ENCODE results near the gene SARS1.

Gene SARS1

GRCh38 chr1:109251277-109252166 lies 37.8 kb downstream of the SARS1 start:
- DNase-seq, result no peak

GRCh38 chr1:109252167-109252892 lies 38.6 kb downstream of the SARS1 start:
- no peak for DNase-seq

- no peak for DNase-seq
Observed at GRCh38 chr1:109252893-109253802, 39.4 kb downstream of the SARS1 start.

GRCh38 chr1:109253803-109254620 lies 40.3 kb downstream of the SARS1 start:
- no peak for DNase-seq

DNA sequence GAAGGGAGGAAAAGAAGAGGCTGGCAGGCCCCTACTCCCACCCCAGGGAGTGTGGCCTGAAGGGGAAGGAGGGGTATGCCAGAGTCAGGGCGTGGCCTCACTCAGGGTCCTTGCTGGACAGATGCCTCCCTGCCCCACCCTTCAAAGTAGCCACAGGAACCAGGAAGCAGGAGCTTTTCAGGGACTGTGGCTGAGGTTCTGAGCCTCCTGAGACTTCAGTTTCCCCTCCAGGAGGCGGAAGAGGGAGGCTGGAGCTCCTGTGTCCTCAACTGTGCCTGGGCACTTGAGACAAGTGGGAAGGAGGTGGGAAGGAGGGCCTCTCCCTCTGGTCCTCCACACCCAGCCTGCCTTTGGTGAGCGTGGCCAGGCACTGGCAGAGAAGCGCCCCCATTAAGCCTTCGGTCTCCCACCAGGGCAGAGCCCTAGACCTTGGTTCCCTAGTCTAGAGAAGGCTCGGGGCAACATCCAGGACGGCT lies 40.9 kb downstream of the SARS1 start:
- no peak for DNase-seq

GRCh38 chr1:109255097-109255651 lies 41.5 kb downstream of the SARS1 start:
- DNase-seq, result no peak

DNA sequence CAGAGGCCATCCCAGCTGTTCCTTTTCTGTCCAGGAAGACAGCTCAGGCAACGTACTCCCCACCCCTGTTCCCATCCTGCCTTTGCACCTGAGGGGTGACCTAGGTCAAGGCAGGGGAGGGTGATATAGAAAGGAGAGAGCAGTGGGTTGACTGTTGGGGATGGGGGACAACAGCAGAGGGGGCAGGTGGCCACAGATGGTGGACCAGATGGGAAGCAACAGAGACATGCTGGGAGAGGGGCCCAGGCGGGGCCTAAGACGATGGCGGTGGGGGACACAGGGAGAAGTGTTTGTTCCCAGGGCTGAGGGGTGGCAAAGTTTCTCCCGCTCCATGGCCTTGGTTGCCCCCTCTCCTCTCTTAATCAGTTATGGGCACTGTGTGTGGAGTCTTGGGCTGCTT lies 42.0 kb downstream of the SARS1 start:
- DNase-seq, result no peak

DNA sequence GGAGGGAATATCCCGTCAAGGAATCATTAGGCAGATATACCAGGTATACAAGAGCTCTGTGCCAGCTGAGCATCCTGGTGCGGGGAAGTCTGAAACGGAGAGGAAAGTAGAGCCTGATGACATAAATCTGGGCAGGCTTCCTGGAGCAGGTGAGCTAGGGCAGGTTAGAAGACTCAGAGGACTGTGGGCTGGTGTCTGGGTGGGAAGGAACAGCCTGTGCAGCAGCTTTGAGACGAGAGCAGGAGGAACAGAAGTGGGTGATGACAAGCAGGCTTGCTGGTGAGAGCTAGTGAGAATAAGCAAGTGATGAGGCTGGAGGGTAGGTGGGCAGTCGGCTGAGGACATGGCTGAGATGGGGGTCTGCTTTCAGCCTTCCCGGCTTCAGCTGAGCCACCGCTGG lies 42.4 kb downstream of the SARS1 start:
- no peak for DNase-seq

- no peak for DNase-seq
Observed at GRCh38 chr1:109256971-109257681, 43.4 kb downstream of the SARS1 start.

DNA sequence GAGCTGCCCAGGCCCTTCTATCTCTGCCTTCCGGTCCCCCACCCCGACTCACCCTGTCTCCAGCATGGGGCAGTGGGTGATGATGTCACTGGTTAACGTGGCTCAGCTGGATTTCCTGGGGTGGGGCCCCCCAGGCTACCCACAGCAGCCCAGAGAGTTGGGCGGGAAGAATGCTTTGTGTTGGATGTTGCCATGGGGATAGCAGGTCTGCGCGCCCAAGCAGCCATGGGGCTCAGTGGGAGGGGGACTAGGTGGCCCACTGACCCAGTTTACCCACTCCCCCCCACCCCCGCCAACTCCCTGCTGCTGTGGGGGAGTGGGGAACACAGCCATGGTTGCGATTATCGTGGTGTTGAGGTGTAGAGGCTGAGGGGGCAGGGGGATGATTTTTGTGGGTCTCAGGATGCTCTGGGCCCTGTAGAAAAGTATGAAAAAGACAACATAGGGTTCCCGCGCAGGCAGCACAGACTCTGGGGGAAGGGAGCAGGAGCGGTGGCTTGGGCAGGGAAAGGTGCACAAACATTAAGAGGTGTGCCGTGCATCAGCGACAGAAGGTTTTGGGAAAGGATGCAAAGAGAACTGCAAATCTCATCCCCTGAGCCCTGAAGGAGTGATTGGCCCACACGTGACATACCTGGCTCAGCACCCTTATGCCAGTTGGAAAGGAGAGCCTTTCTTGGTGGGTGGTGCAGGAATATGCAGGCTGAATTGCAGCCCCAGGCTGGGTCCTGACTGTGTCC lies 44.1 kb downstream of the SARS1 start:
- DNase-seq, result no peak

GRCh38 chr1:109258481-109259466 lies 45.1 kb downstream of the SARS1 start:
- no peak for DNase-seq

DNA sequence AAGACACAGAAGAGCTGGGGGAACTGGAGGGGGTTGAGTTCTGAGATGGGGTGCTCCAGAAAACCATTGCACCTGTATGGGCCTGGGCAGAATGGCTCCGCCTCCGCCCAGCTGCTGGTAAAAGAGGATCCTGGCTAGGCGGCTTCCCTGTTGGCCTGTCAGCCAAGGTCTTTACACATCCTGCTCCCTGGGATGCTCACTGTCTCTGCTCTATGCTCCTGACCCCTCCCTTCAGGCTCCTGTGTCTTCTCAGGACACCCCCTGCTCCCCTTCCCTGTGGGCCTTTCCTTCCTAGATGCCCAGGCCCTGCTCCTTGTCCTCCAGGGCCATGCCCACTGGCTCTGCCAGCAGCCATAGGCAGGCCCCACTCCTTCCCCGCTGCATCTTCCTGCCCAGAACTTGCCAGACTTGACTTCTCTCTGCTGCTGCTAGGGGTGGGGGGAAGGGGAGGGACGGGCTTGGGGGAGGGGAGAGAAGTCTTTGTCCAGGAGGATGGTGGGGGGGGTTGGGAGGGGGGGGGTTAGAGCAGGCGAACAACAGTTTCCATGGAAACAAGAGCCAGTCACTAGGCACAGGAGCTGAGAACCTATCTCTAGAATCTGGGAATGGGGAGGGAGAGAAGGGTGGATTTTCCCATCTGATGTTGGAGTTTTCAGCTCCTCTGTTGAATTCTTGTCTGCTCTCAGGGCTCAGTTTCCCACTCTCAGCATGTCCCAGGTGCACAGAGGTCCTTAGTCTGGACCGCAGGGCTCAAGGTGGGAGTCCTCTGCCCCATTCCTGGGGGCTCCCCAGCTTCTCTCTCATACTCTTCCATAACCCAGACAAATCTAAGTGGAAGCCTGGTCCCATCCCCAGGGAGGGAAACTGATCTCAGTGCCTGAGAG lies 46.2 kb downstream of the SARS1 start:
- no peak for DNase-seq

GRCh38 chr1:109261006-109261405 lies 47.3 kb downstream of the SARS1 start:
- no peak for DNase-seq

GRCh38 chr1:109261578-109261977 lies 47.9 kb downstream of the SARS1 start:
- no peak for DNase-seq

- DNase-seq, result no peak
Observed at GRCh38 chr1:109262231-109263055, 48.7 kb downstream of the SARS1 start.

DNA sequence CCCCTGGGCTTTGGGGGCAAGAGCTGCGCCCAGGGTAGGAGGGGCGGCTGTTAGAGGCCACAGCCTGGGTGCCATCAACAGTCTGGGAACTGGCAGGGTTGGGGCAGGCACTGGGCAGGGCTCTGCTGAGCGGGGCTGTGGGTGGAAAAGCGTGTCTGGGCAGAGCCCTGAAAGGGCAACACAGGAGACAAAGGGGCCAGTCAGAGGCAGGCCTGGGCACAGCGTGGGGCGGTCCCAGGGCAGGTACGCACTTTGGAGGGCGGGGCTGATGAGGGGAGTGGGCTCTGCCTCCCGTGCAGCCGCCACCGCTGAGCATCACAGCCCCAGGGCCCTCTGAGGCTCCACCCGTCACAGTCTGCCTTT lies 49.5 kb downstream of the SARS1 start:
- no peak for DNase-seq
